Endothelial cell of umbilical vein (primary cell): Measurements from ENCODE around the gene CAPN8. TPM values are rescaled to one million over a fixed set of nuclear protein-coding genes. Genes with fewer than 3 reads are reported as not detected.
A peak's percentile ranks its signal among the peaks of the same experiment; 100 is the strongest.

Experiments
- BruUV-seq: library from RNA; stranded (reverse); fragments of 400-500 nt; replicated peaks from 2 replicates; lab custom pipeline; 2021; lab: Mats Ljungman, UMichigan
- CTCF ChIA-PET: fragments of 300-600, 350-600 bp; sonication (Branson Sonifier 250); formaldehyde crosslinking; loops from one replicate; lab custom pipeline; 2021; ENCODE audit warnings: antibody characterized with exemption, inconsistent platforms; lab: Charles Lee
- POLR2A ChIA-PET: fragments of 300-600, 350-600 bp; sonication (Branson Sonifier 250); formaldehyde crosslinking; loops from one replicate; lab custom pipeline; 2021; ENCODE audit warnings: antibody characterized with exemption, inconsistent platforms; lab: Charles Lee
- DNase-seq: peaks from one replicate; pipeline ENCODE4 v3.0.0-alpha.2; 2011; ENCODE audit warnings: low read depth, low spot score
- FAIRE-seq: peaks from 2 replicates; lab custom pipeline; 2011; peaks lifted over from hg19 to GRCh38; lab: Jason Lieb, UNC
- H2AFZ ChIP-seq: 2 replicates; pipeline ENCODE4 v1.6.0; 2012; ENCODE audit warnings: low read depth, low read length, control low read depth, inconsistent platforms
- H3K27ac ChIP-seq: 2 replicates; pipeline ENCODE4 v1.5.1; 2011; ENCODE audit warnings: low read depth, mild to moderate bottlenecking, control low read depth, low read length, moderate library complexity; ENCODE audit not compliant: insufficient read depth
- H3K27me3 ChIP-seq, 2 experiments: 2 replicates each; pipeline versions ENCODE4 v1.6.0 to v1.6.1; 2011; ENCODE audit warnings: low read length in 2 of 2, mixed read lengths in 1 of 2; ENCODE audit not compliant: control insufficient read depth in 2 of 2, insufficient read depth in 2 of 2
- H3K36me3 ChIP-seq, 2 experiments: 2 replicates in 1 of 2; 3 replicates in 1 of 2; pipeline ENCODE4 v1.5.1; 2011; ENCODE audit warnings: low read length in 2 of 2, mild to moderate bottlenecking in 1 of 2, moderate library complexity in 1 of 2; ENCODE audit not compliant: control insufficient read depth in 2 of 2, insufficient read depth in 2 of 2; ENCODE audit errors: extremely low read depth in 1 of 2
- H3K4me1 ChIP-seq: 3 replicates; pipeline ENCODE4 v1.5.1; 2011; ENCODE audit warnings: mild to moderate bottlenecking, low read length; ENCODE audit not compliant: control insufficient read depth, insufficient read depth; ENCODE audit errors: extremely low read depth
- H3K4me2 ChIP-seq: 2 replicates; pipeline ENCODE4 v1.6.1; 2011; ENCODE audit warnings: low read length, control low read depth, mixed read lengths; ENCODE audit not compliant: insufficient read depth
- H3K4me3 ChIP-seq, 3 experiments: fragments of 200-600 bp in 1 of 3; sonication (generic), shearing (Covaris generic) in 1 of 3; replicated peaks in 1 of 3; 2 replicates each; pipeline ENCODE4 v1.5.1; 2011 to 2016; ENCODE audit warnings: control low read depth in 3 of 3, low read length in 3 of 3, mild to moderate bottlenecking in 2 of 3, inconsistent platforms in 1 of 3, low read depth in 1 of 3, moderate library complexity in 1 of 3; ENCODE audit not compliant: insufficient read depth in 1 of 3
- H3K79me2 ChIP-seq: 2 replicates; pipeline ENCODE4 v1.6.0; 2012; ENCODE audit warnings: low read length, inconsistent platforms; ENCODE audit not compliant: control insufficient read depth, insufficient read depth
- H3K9ac ChIP-seq: replicated peaks from 2 replicates; pipeline ENCODE3; 2011; ENCODE audit warnings: low read length, control low read depth; ENCODE audit not compliant: insufficient read depth; ENCODE audit errors: extremely low read depth
- H3K9me1 ChIP-seq: replicated peaks from 3 replicates; pipeline ENCODE4 v1.6.0; 2011; ENCODE audit warnings: mild to moderate bottlenecking, low read length; ENCODE audit not compliant: control insufficient read depth, insufficient read depth; ENCODE audit errors: extremely low read depth
- H3K9me3 ChIP-seq: replicated peaks from 2 replicates; pipeline ENCODE4 v1.5.1; 2012; ENCODE audit warnings: low read length, inconsistent platforms; ENCODE audit not compliant: control insufficient read depth, insufficient read depth
- H4K20me1 ChIP-seq: replicated peaks from 2 replicates; pipeline ENCODE3; 2011; ENCODE audit warnings: mild to moderate bottlenecking, low read length; ENCODE audit not compliant: control insufficient read depth, insufficient read depth; ENCODE audit errors: extremely low read depth
- EZH2 ChIP-seq: IDR thresholded peaks from 2 replicates; pipeline ENCODE4 v1.6.1; 2012; ENCODE audit warnings: borderline replicate concordance, low read depth, mild to moderate bottlenecking, moderate library complexity, low read length, inconsistent platforms; ENCODE audit not compliant: severe bottlenecking
- FOS ChIP-seq: IDR thresholded peaks from 2 replicates; pipeline ENCODE4 v1.6.1; 2011; ENCODE audit warnings: mild to moderate bottlenecking, low read length, moderate library complexity, borderline replicate concordance; ENCODE audit not compliant: insufficient read depth
- GATA2 ChIP-seq: IDR thresholded peaks from 2 replicates; pipeline ENCODE4 v1.7.0; 2011; ENCODE audit warnings: low read depth, mild to moderate bottlenecking, moderate library complexity, mixed read lengths, low read length; ENCODE audit not compliant: insufficient read length, insufficient read depth
- JUN ChIP-seq: IDR thresholded peaks from 2 replicates; pipeline ENCODE4 v1.6.1; 2011; ENCODE audit warnings: borderline replicate concordance, low read depth; ENCODE audit not compliant: insufficient read length, insufficient read depth
- MYC ChIP-seq: IDR thresholded peaks from one replicate; pipeline ENCODE4 v1.6.1; 2011; ENCODE audit warnings: mild to moderate bottlenecking, low read depth, low read length
- POLR2A ChIP-seq: IDR thresholded peaks from 2 replicates; pipeline ENCODE4 v1.6.1; 2012; ENCODE audit warnings: low read depth, mild to moderate bottlenecking, control low read depth, low read length
- POLR2AphosphoS5 ChIP-seq: IDR thresholded peaks from 2 replicates; pipeline ENCODE4 v1.6.1; 2012; ENCODE audit warnings: low read depth, mild to moderate bottlenecking, control low read depth, low read length, moderate library complexity; ENCODE audit not compliant: insufficient read depth
- dilution Hi-C: fragments of 300-500 bp; cut with MboI; formaldehyde crosslinking; loops from one replicate; pipeline ENCODE4 v1.15.0; 2019; ENCODE audit warnings: low sequenced_read_pairs; ENCODE audit not compliant: extremely low pct_ligation_motif_present
- intact Hi-C: fragments of 100-400 bp; cut with micrococcal nuclease; formaldehyde crosslinking; loops from one replicate; pipeline ENCODE4 v1.10.0; 2022
- polyA plus RNA-seq, 4 experiments: library from polyadenylated mRNA; depleted of rRNA in 3 of 4; stranded (reverse) in 3 of 4; unstranded in 1 of 4; fragments of >200 nt; gene quantifications; 2 replicates each; pipeline versions ENCODE4 v1.2.1 to v1.2.3, GENCODE V29; 2011 to 2012; ENCODE audit warnings: missing spikeins in 1 of 4
- total RNA-seq: library from RNA; stranded (reverse); gene quantifications from 2 replicates; pipeline ENCODE4 v1.2.3, GENCODE V29; 2021
- TF ChIP-seq, protein P1 (sequence below), 2 donors: IDR thresholded peaks; 1 replicate in 1 of 2; 2 replicates in 1 of 2; pipeline ENCODE4 v1.5.1; 2011; ENCODE audit warnings: low read length in 2 of 2, mild to moderate bottlenecking in 2 of 2, moderate library complexity in 2 of 2, control low read depth in 1 of 2, inconsistent platforms in 1 of 2, low read depth in 1 of 2; ENCODE audit not compliant: insufficient read depth in 1 of 2; ENCODE audit errors: extremely low read depth in 1 of 2
- TF ChIP-seq, protein P2 (sequence below): IDR thresholded peaks from 2 replicates; pipeline ENCODE4 v1.6.1; 2011; ENCODE audit not compliant: insufficient read depth, insufficient read length

CAPN8 gene
- total and polyA plus RNA-seq, 2 donors (not counting 3 experiments of a cell fraction or from before 2014, with no cell fraction given): not detected

DNA sequence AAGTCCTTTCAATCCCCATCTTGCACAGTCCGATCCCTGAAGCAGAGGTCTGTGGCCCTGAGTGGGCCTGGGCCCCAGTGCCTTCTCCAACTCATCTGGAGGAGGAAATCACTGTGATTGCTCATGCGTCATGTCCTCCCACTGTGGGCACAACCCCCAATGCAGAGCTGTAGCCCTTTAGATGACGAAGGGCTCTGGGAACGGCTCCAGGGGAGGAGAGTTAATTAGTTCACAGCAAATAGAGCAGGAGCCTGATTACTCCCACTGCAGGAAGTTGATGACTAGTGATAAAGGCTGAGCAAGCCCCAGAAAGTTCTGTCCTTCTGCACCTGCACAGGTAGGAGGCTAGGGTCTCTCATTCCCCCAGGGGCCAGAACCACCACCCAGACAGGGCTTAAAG lies 160.8 kb downstream of the CAPN8 start:
- Histone ChIP-seq H3K4me2 (no peak overlapping the region), H3K79me2 (no peaks in the 10 kb centered on the region), H3K4me3 (no peak overlapping the region), H4K20me1 (no peaks in the 10 kb centered on the region), H2AFZ (peak overlapping the region; percentile 59), H3K27me3 (no peaks in the 10 kb centered on the region), H3K36me3 (no peaks in the 10 kb centered on the region), H3K9ac (no peak overlapping the region), H3K9me3 (no peaks in the 10 kb centered on the region), H3K4me1 (peaks cover 3% of the 10 kb centered on the region), H3K9me1 (no peaks in the 10 kb centered on the region), H3K27ac (no peak overlapping the region)
- no peak for TF ChIP-seq EZH2
- peak; percentile 36 for TF ChIP-seq FOS
- peak; percentile 66 for TF ChIP-seq GATA2
- dilution Hi-C loops: no loop called here
- intact Hi-C loops: no loop called here
- CTCF ChIA-PET: interaction anchor here (1.5 kb wide), 1 partner anchor 25 kb away, joined by 4 read pairs; no protein-coding TSS in a partner anchor
- peak; percentile 59 for FAIRE-seq
- POLR2A ChIA-PET: no interaction called here
- no TSS peak for BruUV-seq
- DNase-seq: peak; percentile 30

DNA sequence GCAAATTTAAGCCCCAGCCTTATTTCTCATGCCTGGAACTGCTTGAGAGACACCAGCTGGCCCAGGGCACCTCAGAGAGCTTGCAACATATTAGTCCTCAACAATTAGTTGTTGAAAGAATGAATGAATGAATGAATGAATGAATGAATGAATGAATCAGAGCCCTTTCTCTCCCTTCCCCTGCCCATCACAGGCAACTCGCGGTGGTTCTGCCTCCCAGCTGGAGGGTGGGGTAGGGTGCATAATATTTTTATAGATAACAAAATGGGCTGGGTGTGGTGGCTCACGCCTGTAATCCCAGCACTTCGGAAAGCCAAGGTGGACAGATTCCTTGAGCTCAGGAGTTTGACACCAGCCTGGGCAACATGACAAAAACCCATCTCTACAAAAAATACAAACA lies 162.2 kb downstream of the CAPN8 start:
- H3K4me1 ChIP-seq: peaks cover 3% of the 10 kb centered on the region
- dilution Hi-C loops (no loop called here), intact Hi-C loops (no loop called here)
- no peaks in the 10 kb centered on the region for H3K79me2 ChIP-seq
- no peaks in the 10 kb centered on the region for H3K9me3 ChIP-seq
- no peak overlapping the region for H2AFZ ChIP-seq
- no peaks in the 10 kb centered on the region for H3K27me3 ChIP-seq
- FAIRE-seq (no peak), DNase-seq (no peak)
- no peak overlapping the region for H3K4me2 ChIP-seq
- POLR2A ChIA-PET: no interaction called here
- CTCF ChIA-PET: no interaction called here
- no peaks in the 10 kb centered on the region for H3K36me3 ChIP-seq
- no peaks in the 10 kb centered on the region for H4K20me1 ChIP-seq
- H3K4me3 ChIP-seq: no peak overlapping the region
- BruUV-seq: no TSS peak
- H3K9me1 ChIP-seq: no peaks in the 10 kb centered on the region
- no peak overlapping the region for H3K27ac ChIP-seq
- no peak overlapping the region for H3K9ac ChIP-seq
- no peak for TF ChIP-seq EZH2
- no peak for TF ChIP-seq GATA2
- TF ChIP-seq, protein P1, sequence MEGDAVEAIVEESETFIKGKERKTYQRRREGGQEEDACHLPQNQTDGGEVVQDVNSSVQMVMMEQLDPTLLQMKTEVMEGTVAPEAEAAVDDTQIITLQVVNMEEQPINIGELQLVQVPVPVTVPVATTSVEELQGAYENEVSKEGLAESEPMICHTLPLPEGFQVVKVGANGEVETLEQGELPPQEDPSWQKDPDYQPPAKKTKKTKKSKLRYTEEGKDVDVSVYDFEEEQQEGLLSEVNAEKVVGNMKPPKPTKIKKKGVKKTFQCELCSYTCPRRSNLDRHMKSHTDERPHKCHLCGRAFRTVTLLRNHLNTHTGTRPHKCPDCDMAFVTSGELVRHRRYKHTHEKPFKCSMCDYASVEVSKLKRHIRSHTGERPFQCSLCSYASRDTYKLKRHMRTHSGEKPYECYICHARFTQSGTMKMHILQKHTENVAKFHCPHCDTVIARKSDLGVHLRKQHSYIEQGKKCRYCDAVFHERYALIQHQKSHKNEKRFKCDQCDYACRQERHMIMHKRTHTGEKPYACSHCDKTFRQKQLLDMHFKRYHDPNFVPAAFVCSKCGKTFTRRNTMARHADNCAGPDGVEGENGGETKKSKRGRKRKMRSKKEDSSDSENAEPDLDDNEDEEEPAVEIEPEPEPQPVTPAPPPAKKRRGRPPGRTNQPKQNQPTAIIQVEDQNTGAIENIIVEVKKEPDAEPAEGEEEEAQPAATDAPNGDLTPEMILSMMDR (IDR thresholded peaks at IDR 0.05; ENCODE audit: extremely low read depth in 1 of 2, insufficient read depth in 1 of 2, low read depth in 1 of 2, low read length in 2 of 2): no peak
- TF ChIP-seq POLR2AphosphoS5: no peak
- TF ChIP-seq, protein P2, sequence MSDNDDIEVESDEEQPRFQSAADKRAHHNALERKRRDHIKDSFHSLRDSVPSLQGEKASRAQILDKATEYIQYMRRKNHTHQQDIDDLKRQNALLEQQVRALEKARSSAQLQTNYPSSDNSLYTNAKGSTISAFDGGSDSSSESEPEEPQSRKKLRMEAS: no peak
- no peak for TF ChIP-seq POLR2A
- TF ChIP-seq JUN: no peak
- no peak for TF ChIP-seq MYC
- no peak for TF ChIP-seq FOS
